ENCODE data around the gene GPR75. TPM values are rescaled to one million over a fixed set of nuclear protein-coding genes. Genes with fewer than 3 reads are reported as not detected.

Gene GPR75
- total RNA-seq = 3.5 TPM

DNA sequence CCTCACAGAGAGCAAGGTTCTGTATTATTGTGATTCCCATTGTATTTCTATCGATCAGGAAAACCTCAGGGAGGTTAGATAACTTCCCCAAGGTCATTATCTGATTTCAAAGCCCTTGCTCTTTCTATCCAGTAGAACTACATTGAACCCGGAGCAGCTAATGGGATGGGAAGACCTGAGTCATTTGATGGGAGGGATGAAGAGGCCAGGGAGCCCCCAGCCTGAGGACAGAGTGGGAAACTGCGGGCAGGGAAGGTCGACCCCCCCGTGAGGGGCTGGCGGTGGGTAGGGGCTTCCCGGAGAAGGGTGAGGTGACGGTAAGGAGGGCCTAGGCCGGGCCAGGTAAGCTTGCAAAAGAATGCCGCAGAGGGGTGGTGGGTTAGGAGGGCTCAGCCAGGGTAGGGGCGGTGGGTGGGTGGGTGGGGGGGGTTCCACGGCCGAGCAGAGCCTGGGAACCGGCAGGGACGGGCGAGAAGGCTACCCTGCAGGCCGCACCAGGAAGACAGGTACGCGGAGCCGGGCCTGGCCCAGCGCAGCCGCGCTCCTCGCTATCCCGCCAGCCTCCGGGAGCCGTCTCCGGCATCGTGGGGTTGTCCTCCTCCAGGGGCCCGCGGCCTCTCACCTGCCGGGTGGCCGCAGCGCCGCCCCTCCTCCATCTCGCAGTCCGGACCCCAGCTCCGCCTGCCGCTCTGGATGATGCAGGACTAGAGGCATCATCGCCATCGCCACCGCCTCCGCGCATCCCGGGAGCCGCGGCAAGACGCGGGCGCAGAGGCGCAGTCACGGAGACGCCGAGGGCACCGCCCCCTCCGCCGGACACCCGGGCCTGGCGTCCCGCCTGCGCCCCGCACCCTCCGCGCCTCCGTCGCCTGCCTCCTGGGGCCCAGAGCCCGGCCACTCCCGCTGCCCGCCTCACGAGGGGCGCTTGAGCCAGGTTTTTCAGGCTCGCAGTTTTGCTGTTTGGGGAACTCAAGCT is at the start of gene GPR75:
Gene GPR75, minus strand, starts transcription at position 762 of the 976 bp plus-strand sequence. CDS start 5,211 bp downstream, outside the sequence.
- no peak for DNase-seq (ENCODE audit: low read depth in 2 of 3, low spot score in 2 of 3)

DNA sequence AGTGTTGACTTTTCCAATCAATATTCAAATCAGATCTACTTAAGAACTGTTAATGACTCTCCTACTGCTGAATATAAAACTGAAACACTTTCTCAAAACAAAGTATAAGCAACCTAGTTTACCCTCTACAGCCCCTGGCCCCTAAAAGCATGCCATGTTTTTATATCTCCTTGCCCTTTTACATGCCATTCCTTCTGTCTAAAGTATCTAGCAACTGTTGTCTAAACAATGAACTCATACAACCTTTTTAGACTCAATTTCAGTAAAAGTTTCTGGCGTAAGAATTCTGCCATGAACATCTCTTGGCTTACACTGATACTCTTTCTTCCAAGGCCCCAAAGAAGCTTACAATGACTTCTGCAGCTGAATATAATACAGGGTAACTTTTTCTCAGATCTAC is 47.8 kb upstream of the GPR75 start:
- no peak for DNase-seq (ENCODE audit: low read depth in 2 of 3, low spot score in 2 of 3)

DNA sequence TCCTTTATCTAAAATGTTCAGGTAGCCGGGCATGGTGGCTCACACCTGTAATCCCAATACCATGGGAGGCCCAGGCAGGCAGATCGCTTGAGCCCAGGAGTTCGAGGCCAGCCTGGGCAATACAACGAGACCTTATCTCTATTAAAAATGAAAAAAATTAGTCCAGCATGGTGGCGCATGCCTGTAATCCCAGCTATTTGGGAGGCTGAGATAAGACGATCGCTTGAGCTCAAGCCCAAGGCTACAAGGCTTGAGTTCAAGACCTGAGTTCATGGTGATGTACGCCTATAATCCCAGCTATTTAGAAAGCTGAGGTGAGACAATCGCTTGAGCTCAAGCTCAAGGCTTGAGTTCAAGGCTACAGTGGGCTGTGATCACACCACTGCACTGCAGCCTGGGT is 45.6 kb upstream of the GPR75 start:
- no peak for DNase-seq (ENCODE audit: low read depth in 2 of 3, low spot score in 2 of 3)

DNA sequence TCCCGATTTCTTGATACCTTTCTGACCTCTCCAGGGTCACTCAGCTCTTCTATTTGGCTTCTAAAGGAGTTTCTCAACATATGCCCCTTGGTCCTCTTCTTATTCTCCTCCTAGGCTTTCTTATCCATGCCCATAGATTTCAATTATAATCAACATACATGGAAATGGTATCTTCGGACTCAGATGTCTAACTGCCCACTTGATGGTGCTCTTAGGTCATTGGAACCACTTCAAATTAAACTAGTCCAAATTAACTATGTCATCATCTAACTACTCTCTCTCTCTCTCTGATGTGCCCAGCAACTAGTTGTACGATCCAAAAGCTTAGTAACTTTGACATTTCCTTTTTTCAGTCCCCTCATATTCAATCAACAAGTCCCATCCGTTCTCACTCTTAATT is 43.2 kb upstream of the GPR75 start:
- no peak for DNase-seq (ENCODE audit: low read depth in 2 of 3, low spot score in 2 of 3)

DNA sequence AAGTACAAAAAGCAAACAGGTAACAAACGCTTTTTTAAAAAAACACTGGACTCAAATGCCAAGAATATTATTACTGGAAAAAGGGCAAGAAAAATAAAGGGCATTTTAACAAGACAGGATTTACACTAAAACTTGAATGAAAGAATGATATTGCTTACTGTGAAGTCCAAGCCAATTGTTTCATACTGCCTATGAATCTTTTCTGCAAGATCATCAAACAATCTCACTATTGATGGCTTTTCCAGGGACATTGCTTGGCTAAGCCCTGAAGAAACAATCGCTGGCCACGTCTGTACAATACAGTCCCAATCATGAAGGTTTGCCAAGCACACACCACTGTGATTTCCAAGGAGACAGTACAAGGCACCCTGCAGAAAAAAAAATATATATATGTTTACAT is 41.4 kb upstream of the GPR75 start:
- no peak for DNase-seq (ENCODE audit: low read depth in 2 of 3, low spot score in 2 of 3)

DNA sequence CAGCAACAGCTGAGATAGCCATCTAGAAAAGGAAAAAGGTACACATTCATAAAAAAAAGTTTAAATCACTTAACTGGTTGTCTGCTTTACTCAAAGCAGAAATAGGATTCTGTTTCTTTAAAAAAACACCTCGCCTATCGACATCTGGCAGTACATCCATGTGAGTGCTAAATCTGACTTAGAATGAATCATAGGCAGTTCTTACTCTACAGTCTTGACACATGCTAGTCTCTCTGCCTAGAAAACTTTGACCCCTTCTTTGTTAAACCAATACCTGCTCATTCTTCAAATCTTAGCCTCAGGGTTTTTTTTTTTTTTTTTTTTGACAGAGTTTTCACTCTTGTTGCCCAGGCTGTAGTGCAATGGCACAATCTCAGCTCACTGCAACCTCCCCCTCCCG is 37.1 kb upstream of the GPR75 start:
- no peak for DNase-seq (ENCODE audit: low read depth in 2 of 3, low spot score in 2 of 3)

DNA sequence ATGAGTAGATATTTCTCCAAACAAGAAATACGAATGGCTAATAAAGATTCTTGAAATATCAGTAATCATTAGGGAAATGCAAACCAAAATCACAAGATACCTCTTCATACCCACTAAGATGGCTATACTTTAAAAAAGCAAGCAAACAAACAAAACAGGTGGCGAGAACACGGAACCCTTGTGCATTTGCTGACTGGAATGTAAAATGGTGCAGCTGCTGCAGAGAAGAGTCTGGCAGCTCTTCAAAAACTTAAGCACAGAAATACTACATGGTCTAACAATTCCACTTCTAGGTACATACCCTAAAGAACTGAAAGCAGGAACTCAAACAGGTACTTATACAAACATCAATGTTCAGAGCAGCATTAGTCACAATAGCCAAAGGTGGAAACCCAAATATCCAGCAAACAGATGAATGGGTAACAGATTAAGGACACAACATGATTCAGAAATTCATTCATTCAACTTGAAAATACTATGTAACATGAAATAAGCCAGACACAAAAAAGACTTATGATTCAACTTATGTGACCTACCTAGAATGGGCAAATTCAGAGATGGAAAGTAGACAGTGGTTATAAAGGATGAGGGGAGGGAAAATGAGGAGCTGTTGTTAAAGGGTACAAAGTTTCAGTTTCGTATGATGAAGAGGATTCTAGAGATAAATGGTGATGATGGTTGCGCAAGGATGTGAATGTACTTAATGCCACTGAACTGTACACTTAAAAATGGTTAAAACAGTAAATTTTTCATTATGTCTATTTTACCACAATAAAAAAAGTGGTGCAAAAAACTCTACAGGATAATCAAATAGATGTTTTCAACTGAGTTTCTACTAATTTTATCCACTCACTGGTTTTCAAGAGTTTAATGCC is 26.9 kb upstream of the GPR75 start:
- DNase-seq (ENCODE audit: low read depth in 2 of 3, low spot score in 2 of 3) = no peak

DNA sequence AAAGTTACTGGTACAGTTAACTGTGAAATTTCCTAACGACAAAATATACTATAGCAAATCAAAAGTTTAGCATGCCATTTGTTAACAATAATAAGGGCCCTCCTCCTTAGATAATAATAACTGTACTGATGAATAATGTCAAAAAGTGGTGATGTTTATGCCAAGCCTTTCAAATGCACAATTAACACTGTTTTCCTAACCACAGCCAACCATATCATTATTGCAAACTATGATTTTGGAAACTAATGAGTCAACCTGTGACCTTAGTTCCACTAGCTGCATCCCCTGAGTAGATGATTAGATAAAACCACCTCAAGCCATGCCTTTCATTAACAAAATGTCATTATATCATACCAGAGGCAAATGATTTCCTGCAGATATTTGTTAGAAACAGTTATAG is 25.1 kb upstream of the GPR75 start:
- no peak for DNase-seq (ENCODE audit: low read depth in 2 of 3, low spot score in 2 of 3)

DNA sequence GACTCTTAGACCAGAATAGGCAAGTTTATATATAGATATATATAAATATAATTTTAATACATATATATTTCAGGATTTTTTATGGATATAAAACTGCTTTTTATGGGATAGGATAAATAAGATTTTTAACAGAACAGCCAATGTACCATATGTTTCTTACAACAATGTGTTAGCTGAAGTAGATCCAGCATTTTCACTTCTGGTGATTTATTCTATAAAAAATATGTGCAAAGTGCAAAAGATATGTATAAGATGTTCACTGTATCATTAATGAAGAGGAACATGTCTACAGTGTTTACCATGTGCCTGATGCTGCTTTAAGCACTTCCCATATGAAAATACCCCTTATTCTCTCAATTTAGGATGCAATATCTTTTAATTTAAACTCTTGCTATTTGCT is 22.2 kb upstream of the GPR75 start:
- DNase-seq (ENCODE audit: low read depth in 2 of 3, low spot score in 2 of 3) = no peak

- no peak for DNase-seq (ENCODE audit: low read depth in 2 of 3, low spot score in 2 of 3)
These were observed 21.6 kb upstream of the GPR75 start for GRCh38 chr2:53881360-53881759.

DNA sequence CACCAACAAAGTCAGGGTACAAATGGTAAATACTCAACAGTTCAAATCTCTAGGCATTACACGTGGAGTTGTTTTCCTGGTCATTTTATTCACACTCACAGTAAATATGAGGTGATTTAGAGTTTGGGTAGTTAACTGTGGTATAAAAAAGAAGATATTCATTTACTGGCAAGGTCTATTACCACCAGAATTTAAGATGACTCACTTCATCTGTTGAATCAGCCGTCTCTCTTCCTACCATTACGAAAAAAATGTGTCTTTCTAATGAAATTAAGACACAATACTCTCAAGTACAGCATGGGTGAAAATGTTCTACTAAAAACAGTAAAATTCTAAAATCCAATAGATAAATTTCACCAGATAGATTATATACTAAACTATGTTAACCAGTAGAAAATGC is 21.0 kb upstream of the GPR75 start:
- DNase-seq (ENCODE audit: low read depth in 2 of 3, low spot score in 2 of 3) = no peak

- no peak for DNase-seq (ENCODE audit: low read depth in 2 of 3, low spot score in 2 of 3)
These were observed 17.8 kb upstream of the GPR75 start for GRCh38 chr2:53877556-53877955.

- no peak for DNase-seq (ENCODE audit: low read depth in 2 of 3, low spot score in 2 of 3)
These were observed 17.3 kb upstream of the GPR75 start for GRCh38 chr2:53877112-53877511.

- no peak for DNase-seq (ENCODE audit: low read depth in 2 of 3, low spot score in 2 of 3)
These were observed 14.7 kb upstream of the GPR75 start for GRCh38 chr2:53874401-53874950.

GRCh38 chr2:53867773-53868172 is 8.0 kb upstream of the GPR75 start:
- no peak for DNase-seq (ENCODE audit: low read depth in 2 of 3, low spot score in 2 of 3)

DNA sequence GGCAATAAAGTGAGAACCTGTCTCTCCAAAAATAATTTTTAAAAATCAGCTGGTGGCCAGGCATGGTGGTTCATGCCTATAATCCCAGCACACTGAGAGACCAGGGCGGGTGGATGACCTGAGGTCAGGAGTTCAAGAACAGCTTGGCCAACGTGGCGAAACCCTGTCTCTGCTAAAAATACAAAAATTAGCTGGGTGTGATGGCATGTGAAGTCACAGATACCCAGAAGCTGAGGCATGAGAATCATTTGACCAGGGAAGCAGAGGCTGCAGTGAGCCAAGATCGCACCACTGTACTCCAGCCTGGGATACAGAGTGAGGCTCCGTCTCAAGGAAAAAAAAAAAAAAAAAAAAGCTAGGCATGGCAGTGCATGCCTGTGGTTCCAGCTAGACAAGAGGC is 7.4 kb upstream of the GPR75 start:
- DNase-seq (ENCODE audit: low read depth in 2 of 3, low spot score in 2 of 3) = no peak

- no peak for DNase-seq (ENCODE audit: low read depth in 2 of 3, low spot score in 2 of 3)
These were observed 6.2 kb upstream of the GPR75 start for GRCh38 chr2:53865962-53866361.

DNA sequence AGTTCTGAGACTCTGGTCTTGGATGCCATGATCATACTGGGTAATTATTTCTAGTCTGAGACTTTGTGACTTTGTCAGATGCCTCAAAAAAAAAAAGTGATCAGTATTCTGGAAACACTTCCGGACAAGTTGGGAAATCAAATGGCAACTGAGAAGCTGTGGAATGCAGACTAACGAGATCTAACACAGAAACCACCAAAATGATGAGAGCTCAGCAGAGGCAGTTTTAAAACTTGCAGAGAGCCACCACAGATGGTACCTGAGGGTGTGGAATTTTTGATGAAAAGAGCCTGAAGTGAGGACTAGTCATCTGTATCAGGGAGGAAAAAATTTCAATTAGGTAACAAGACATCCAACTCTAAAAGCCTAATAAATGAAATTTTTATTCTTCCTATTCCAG is 5.5 kb upstream of the GPR75 start:
- DNase-seq (ENCODE audit: low read depth in 2 of 3, low spot score in 2 of 3) = no peak

GRCh38 chr2:53863538-53864227 is 3.9 kb upstream of the GPR75 start:
- DNase-seq (ENCODE audit: low read depth in 2 of 3, low spot score in 2 of 3) = no peak

DNA sequence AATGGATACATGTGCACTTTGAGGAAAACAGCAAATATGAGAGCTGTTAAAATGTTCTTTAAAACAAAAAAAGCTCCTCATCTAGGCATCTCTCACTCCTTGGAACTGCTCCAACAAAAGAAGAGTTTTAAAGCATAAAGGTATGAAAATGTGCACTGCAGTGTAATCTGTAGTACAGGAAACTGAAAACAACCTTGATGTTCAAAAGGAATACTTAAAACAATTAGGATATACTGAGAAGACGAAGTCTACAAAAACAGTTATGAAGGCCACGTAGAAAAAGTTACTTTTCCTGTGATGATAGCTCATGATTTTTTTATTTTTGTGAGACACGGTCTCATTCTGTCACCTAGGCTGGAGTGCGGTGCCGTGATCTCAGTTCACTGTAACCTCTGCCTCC is 2.1 kb upstream of the GPR75 start:
- DNase-seq (ENCODE audit: low read depth in 2 of 3, low spot score in 2 of 3) = no peak

- no peak for DNase-seq (ENCODE audit: low read depth in 2 of 3, low spot score in 2 of 3)
These were observed 3.5 kb downstream of the GPR75 start for GRCh38 chr2:53856272-53856671.

Data from hematopoietic multipotent progenitor cell (in vitro differentiated cells).